HG03097 (cell line): Measurements from ENCODE around the gene PTPRM.

Experiments used
- ATAC-seq: cut with Tn5 transposase; IDR thresholded peaks from one replicate; pipeline ENCODE4 v1.9.1; 2021; ENCODE audit not compliant: unreplicated experiment, low FRiP score

Gene PTPRM

GRCh38 chr18:8287196-8287885 lies 720.2 kb downstream of the PTPRM start:
- ATAC-seq, result no peak

GRCh38 chr18:8288472-8289195 lies 721.5 kb downstream of the PTPRM start:
- no peak for ATAC-seq

- no peak for ATAC-seq
Observed at GRCh38 chr18:8290435-8290834, 723.3 kb downstream of the PTPRM start.

GRCh38 chr18:8290913-8291312 lies 723.8 kb downstream of the PTPRM start:
- ATAC-seq, result no peak

- no peak for ATAC-seq
Observed at GRCh38 chr18:8293184-8293583, 726.1 kb downstream of the PTPRM start.

GRCh38 chr18:8296886-8297616 lies 729.9 kb downstream of the PTPRM start:
- ATAC-seq, result no peak

GRCh38 chr18:8298186-8298585 lies 731.1 kb downstream of the PTPRM start:
- ATAC-seq, result no peak

- no peak for ATAC-seq
Observed at GRCh38 chr18:8299054-8299980, 732.2 kb downstream of the PTPRM start.

GRCh38 chr18:8300751-8301410 lies 733.8 kb downstream of the PTPRM start:
- ATAC-seq, result no peak

- no peak for ATAC-seq
Observed at GRCh38 chr18:8301427-8302172, 734.5 kb downstream of the PTPRM start.

- no peak for ATAC-seq
Observed at GRCh38 chr18:8303151-8303755, 736.1 kb downstream of the PTPRM start.

GRCh38 chr18:8307960-8308359 lies 740.8 kb downstream of the PTPRM start:
- ATAC-seq, result no peak

- no peak for ATAC-seq
Observed at GRCh38 chr18:8313043-8313442, 745.9 kb downstream of the PTPRM start.

- ATAC-seq, result no peak
Observed at GRCh38 chr18:8314124-8314523, 747.0 kb downstream of the PTPRM start.

- ATAC-seq, result no peak
Observed at GRCh38 chr18:8319798-8320489, 752.8 kb downstream of the PTPRM start.

- ATAC-seq, result no peak
Observed at GRCh38 chr18:8322486-8322885, 755.4 kb downstream of the PTPRM start.

GRCh38 chr18:8324343-8325065 lies 757.4 kb downstream of the PTPRM start:
- no peak for ATAC-seq
